ENCODE results near the gene CLCA4.
"Not testable (repeated sequence)": the region's sequence is repeated elsewhere in the genome, so short reads cannot be mapped to it uniquely, and the experiment has no call there.

The CLCA4 gene

GRCh38 chr1:86537928-86538695, 8.8 kb upstream of the CLCA4 start:
- no peak for DNase-seq

- no peak for DNase-seq
Observed at GRCh38 chr1:86538775-86539174, 8.1 kb upstream of the CLCA4 start.

- no peak for DNase-seq
Observed at GRCh38 chr1:86541859-86542258, 5.0 kb upstream of the CLCA4 start.

- DNase-seq = no peak
Observed at GRCh38 chr1:86542631-86543030, 4.2 kb upstream of the CLCA4 start.

GRCh38 chr1:86548839-86549238, 2.0 kb downstream of the CLCA4 start:
- no peak for DNase-seq

GRCh38 chr1:86551305-86551704, 4.4 kb downstream of the CLCA4 start:
- no peak for DNase-seq

GRCh38 chr1:86552376-86552775, 5.5 kb downstream of the CLCA4 start:
- no peak for DNase-seq

GRCh38 chr1:86557739-86558138, 10.9 kb downstream of the CLCA4 start:
- DNase-seq = no peak

GRCh38 chr1:86563849-86564248, 17.0 kb downstream of the CLCA4 start:
- no peak for DNase-seq

- DNase-seq = no peak
Observed at GRCh38 chr1:86567341-86567740, 20.5 kb downstream of the CLCA4 start.

GRCh38 chr1:86567878-86568277, 21.0 kb downstream of the CLCA4 start:
- no peak for DNase-seq

GRCh38 chr1:86573763-86574484, 27.0 kb downstream of the CLCA4 start:
- no peak for DNase-seq

GRCh38 chr1:86581231-86581630, 34.4 kb downstream of the CLCA4 start:
- no peak for DNase-seq

GRCh38 chr1:86582161-86582560, 35.3 kb downstream of the CLCA4 start:
- DNase-seq = no peak

- no peak for DNase-seq
Observed at GRCh38 chr1:86583032-86583431, 36.2 kb downstream of the CLCA4 start.

- DNase-seq = no peak
Observed at GRCh38 chr1:86583593-86583992, 36.7 kb downstream of the CLCA4 start.

GRCh38 chr1:86594284-86594770, 47.4 kb downstream of the CLCA4 start:
- DNase-seq = no peak

GRCh38 chr1:86596224-86596623, 49.3 kb downstream of the CLCA4 start:
- DNase-seq = no peak

GRCh38 chr1:86596741-86597290, 49.9 kb downstream of the CLCA4 start:
- DNase-seq = peak in 1 of 2 donors; percentile 25

- DNase-seq = not testable (repeated sequence)
Observed at GRCh38 chr1:86606080-86606479, 59.2 kb downstream of the CLCA4 start.

GRCh38 chr1:86616433-86616832, 69.6 kb downstream of the CLCA4 start:
- no peak for DNase-seq

- peak; percentile 9 to 30 for DNase-seq
Observed at GRCh38 chr1:86616871-86617270, 70.0 kb downstream of the CLCA4 start.

- no peak for DNase-seq
Observed at GRCh38 chr1:86618358-86618757, 71.5 kb downstream of the CLCA4 start.

GRCh38 chr1:86619313-86619712, 72.4 kb downstream of the CLCA4 start:
- no peak for DNase-seq
